NCI-H1048 (cell line): Measurements from ENCODE around the gene MAGEF1.

Experiments used
- DNase-seq: peaks from one replicate; lab custom pipeline; 2025; lab: John Stamatoyannopoulos, UW

The MAGEF1 gene

DNA sequence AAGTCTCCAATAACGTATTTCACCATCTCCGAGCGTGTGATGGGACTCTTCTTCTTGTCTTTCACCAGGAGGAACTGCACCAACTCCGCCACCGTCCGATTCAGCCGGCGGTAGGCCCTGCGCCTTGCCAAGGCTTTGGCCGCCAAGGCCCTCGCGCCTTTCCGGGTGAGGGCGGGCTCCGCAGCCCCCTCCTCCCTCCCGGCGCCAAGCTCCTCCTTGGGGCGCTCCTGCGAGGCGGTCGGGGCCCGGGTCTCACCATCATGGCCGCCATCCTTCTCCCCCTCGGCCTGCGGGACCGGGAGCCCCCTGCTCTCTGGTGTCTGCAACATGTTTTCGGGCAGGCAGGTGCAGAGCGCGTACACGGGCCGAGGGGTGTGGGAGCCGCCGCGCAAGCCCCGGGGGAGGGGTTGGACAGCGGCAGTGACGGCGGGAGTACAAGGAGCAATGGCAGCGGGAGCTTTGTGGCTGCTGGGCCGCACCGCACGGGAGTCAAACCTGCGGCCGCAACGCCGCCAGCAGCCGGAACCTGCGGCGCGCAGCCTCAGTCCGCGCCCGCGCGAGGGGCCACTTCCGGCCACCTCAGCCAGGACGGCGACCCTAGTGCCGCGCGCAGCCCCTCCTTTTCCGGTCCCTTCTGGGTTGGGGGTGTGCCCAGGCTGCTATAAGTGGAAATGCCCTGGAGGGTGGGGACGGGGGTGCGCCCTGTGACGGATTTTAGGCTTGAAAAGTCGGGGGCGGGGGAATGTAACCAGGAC, at the start of gene MAGEF1:
Gene MAGEF1, minus strand, starts transcription at position 572 of the 755 bp plus-strand sequence. Its CDS starts 243 bp downstream, at position 329.
- DNase-seq = peak; percentile 63

DNA sequence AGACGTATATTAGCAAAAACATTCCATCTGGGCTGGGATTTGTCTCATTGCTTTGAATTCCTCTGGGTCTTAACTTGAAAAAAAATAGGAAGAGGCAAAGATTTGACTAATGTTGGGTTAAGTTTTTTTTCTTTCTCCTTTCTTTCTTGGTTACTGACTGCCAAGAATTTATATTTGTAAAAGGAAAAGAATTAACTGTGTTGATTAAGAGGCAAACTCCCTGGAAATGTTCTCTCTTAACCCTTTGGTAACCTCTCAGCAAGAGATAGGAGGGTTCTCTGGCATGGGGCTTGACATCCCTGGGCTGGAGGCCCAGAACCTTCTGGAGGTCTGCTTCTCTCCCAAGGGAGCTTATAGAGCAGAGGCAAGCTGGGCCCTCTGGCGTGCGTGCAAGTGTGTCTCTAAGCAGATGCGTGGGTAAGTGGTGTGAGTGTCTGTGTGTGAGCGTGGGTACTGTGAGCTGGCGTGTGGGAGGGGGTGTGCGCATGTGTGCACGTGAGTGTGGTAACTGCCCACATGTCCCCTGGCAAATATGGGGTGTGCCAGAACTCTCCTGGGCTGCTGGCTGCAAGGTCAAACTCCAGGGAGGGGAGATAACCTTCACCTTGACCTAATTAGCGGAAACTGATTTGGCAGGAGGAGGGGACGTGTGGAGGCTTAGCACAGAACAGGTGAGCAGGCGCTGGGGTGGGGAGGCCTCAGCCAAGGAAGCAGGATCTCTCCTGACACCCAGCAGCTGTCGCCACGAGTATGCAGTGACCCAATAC, 49.4 kb upstream of the MAGEF1 start:
- DNase-seq = no peak

- no peak for DNase-seq
Observed at GRCh38 chr3:184760337-184761074, 48.6 kb upstream of the MAGEF1 start.

GRCh38 chr3:184759666-184760200, 47.9 kb upstream of the MAGEF1 start:
- DNase-seq = no peak

- DNase-seq = no peak
Observed at GRCh38 chr3:184758056-184758455, 46.2 kb upstream of the MAGEF1 start.

DNA sequence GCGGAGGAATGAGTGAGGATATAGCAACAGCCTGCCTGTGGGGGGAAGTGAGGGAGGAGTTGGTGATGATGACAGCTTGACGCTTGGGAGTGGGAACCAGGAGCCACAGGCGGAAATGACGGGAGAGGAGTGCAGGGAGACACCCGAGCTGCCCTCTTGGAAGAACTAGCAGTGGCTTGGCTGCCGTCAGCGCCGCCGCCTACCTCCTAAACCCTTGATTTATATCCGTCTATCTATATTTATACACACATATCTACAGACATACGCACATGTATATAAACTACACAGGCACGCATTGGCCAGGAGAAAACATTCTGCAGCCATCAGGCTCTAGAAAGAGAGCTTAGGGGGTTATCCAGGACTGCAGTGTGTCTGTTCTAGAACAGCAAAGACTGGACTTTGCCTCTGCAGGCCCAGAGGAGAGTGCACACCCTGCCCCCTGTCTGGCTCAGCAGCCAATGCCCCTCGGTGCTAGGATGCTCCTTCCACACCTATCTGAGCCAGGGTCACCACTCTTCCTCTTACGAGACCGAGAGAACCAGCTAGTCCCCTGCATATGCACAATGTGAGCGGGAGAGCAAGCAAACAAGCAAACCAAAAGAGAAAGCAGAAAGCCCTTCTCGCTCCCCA, 45.3 kb upstream of the MAGEF1 start:
- DNase-seq = no peak

DNA sequence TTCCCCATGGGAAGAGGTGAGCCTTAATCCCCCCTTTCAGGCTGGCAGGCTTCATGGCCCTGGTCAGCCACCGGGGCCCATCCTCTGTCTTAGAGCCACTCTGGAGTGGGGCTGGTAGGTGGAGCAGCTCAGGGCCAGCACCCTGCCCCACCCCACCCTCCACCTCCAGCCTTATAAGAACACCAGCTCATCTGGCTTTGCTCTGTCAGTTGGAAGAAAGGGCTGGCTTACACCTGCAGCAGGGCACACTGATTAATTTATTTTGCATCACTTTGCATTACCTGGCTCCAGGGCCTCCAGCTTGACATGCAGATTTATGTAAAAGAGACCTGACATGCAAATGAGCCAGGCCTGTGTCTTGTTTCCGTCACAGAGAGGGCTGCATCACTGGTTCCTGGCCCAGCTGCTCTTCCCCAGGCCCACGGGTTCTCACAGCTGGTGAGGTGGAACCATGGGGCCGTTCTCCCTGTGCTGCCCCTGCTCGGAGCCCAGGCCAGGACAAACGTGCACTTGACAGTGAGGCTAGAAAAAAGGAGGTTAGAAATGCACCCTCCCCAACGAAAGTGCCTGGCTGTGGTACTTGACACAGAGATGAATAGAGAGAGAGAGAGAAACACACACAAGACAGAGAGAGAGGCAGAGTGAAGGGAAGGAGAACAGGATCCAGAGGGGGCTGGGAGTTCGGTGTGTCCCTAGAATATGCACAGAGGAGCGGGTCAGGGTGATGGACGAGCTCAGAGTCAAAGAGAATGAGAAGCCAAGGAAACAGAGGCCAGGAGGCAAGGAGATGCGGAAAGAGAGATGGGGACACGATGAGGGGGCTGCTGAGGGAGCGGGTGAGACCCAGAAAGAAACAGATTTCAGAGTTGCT, 44.5 kb upstream of the MAGEF1 start:
- DNase-seq = peak; percentile 82

DNA sequence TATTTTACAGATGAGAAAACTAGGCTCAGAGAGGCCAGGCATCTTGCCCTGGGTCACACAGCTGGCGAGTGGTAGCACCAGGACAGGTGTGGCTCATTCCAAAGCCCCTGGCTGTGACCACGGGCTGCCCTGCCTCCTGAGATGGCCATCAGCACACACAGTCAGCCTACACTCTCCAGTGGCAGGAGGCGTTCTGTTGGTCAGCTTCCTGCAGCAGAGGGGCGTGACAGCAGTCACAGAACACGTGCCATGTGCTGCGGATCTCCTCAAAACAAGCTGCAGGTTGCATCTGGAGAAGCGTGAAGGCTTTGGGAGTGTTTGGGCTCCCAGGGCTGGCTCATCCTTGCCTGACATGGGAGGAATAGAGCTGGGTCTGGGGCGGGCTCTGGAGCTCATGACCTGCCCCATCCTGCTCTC, 43.5 kb upstream of the MAGEF1 start:
- DNase-seq = no peak

GRCh38 chr3:184752361-184752760, 40.5 kb upstream of the MAGEF1 start:
- no peak for DNase-seq

GRCh38 chr3:184751204-184752040, 39.6 kb upstream of the MAGEF1 start:
- DNase-seq = no peak

GRCh38 chr3:184750349-184751083, 38.7 kb upstream of the MAGEF1 start:
- DNase-seq = no peak

DNA sequence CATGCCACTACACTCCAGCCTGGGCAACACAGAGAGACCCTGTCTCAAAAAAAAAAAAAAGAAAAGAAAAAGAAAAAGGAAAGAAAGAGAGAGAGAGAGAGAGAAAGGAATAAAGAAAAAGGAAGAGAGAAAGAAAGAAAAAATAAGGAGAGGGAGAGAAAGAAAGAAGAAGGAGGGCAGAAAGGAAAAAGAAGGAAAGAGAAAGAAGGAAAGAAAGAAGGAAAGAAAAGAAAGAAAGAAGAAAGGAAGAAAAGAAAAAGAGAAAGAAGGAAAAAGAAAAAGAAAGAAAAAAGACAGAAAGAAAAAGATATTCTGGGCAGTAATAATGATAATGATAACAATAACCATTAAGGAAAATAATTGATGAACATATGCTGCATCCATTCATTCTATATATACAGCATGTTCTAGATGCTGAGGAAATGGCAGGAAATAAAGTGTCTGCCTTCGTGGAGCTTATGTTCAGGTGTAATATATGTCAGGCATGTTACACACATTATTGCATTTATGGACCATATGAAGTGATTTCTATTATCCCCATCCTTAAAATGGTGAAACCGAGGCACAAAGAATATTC, 37.4 kb upstream of the MAGEF1 start:
- no peak for DNase-seq

GRCh38 chr3:184748219-184749135, 36.6 kb upstream of the MAGEF1 start:
- no peak for DNase-seq

GRCh38 chr3:184746131-184747120, 34.6 kb upstream of the MAGEF1 start:
- no peak for DNase-seq

GRCh38 chr3:184745526-184745925, 33.7 kb upstream of the MAGEF1 start:
- no peak for DNase-seq

- DNase-seq = no peak
Observed at GRCh38 chr3:184743248-184743647, 31.4 kb upstream of the MAGEF1 start.
